Measurements from ENCODE around the gene C10orf90.

- TF ChIP-seq POLR2A (IDR thresholded peaks at IDR 0.05) (no peak), CTCF (IDR thresholded peaks at IDR 0.05) (no peak)
These were observed 7.2 kb downstream of the C10orf90 start for GRCh38 chr10:126663328-126663727.

Measured in Peyer's patch (tissue), 4 donors.